Liver (tissue), 3 donors: ENCODE results near the gene FARS2.

Experiments
- ATF3 ChIP-seq: IDR thresholded peaks from 2 replicates; pipeline ENCODE4 v1.6.1; 2016; ENCODE audit warnings: antibody characterized with exemption
- CTCF ChIP-seq: fragments of 150-350 bp; IDR thresholded peaks from 2 replicates; pipeline ENCODE4 v1.5.1; 2017; ENCODE audit warnings: improper control_type of control experiment, low read depth, low read length; ENCODE audit not compliant: missing input control
- EGR1 ChIP-seq, 2 donors: IDR thresholded peaks; 2 replicates each; pipeline ENCODE4 v1.6.1; 2016 to 2018; ENCODE audit warnings: antibody characterized with exemption in 2 of 2, low read depth in 2 of 2
- GABPA ChIP-seq, 2 donors: IDR thresholded peaks in 1 of 2; conservative IDR thresholded peaks in 1 of 2; 2 replicates each; pipeline ENCODE4 v1.6.1; 2016; ENCODE audit warnings: antibody characterized with exemption in 2 of 2, mild to moderate bottlenecking in 1 of 2, moderate library complexity in 1 of 2
- HNF4A ChIP-seq, 2 donors: conservative IDR thresholded peaks; 2 replicates each; pipeline ENCODE4 v1.6.1; 2016; ENCODE audit warnings: antibody characterized with exemption in 2 of 2, mild to moderate bottlenecking in 2 of 2
- JUND ChIP-seq, 2 donors: IDR thresholded peaks; 2 replicates each; pipeline ENCODE4 v1.6.1; 2016; ENCODE audit warnings: antibody characterized with exemption in 2 of 2
- MAX ChIP-seq: IDR thresholded peaks from 2 replicates; pipeline ENCODE4 v1.6.1; 2016; ENCODE audit warnings: antibody characterized with exemption
- NR2F2 ChIP-seq: IDR thresholded peaks from 2 replicates; pipeline ENCODE4 v1.6.1; 2016; ENCODE audit warnings: antibody characterized with exemption
- RAD21 ChIP-seq, 2 donors: IDR thresholded peaks; 2 replicates each; pipeline ENCODE4 v1.6.1; 2016; ENCODE audit warnings: antibody characterized with exemption in 2 of 2, mild to moderate bottlenecking in 2 of 2
- REST ChIP-seq: IDR thresholded peaks from 2 replicates; pipeline ENCODE4 v1.6.1; 2016; ENCODE audit warnings: antibody characterized with exemption, mild to moderate bottlenecking
- RXRA ChIP-seq, 2 donors: IDR thresholded peaks; 2 replicates each; pipeline ENCODE4 v1.6.1; 2017 to 2018; ENCODE audit warnings: antibody characterized with exemption in 2 of 2, mild to moderate bottlenecking in 1 of 2
- SP1 ChIP-seq: IDR thresholded peaks from 2 replicates; pipeline ENCODE4 v1.6.1; 2018; ENCODE audit warnings: antibody characterized with exemption, mild to moderate bottlenecking
- TAF1 ChIP-seq: conservative IDR thresholded peaks from 2 replicates; pipeline ENCODE4 v1.6.1; 2016; ENCODE audit warnings: antibody characterized with exemption, mild to moderate bottlenecking
- ZBTB33 ChIP-seq: IDR thresholded peaks from 2 replicates; pipeline ENCODE4 v1.6.1; 2016; ENCODE audit warnings: antibody characterized with exemption
- donor health status: healthy.
- donor health status: healthy.

GRCh38 chr6:5271926-5272325 is 10.6 kb downstream of the FARS2 start:
- TF ChIP-seq CTCF, result no peak
- TF ChIP-seq REST, result no peak
- TF ChIP-seq MAX, result no peak
- no peak for TF ChIP-seq RAD21 (IDR thresholded peaks at IDR 0.05)
- TF ChIP-seq SP1, result no peak
- TF ChIP-seq EGR1 (IDR thresholded peaks at IDR 0.05; ENCODE audit: low read depth in 2 of 2), result no peak
- no peak for TF ChIP-seq NR2F2
- no peak for TF ChIP-seq ATF3
- TF ChIP-seq GABPA (IDR thresholded peaks at IDR 0.05 in 1 of 2, conservative IDR thresholded peaks at IDR 0.05 in 1 of 2), result no peak
- no peak for TF ChIP-seq HNF4A (conservative IDR thresholded peaks at IDR 0.05)
- no peak for TF ChIP-seq JUND (IDR thresholded peaks at IDR 0.05)
- TF ChIP-seq RXRA (IDR thresholded peaks at IDR 0.05), result no peak
- no peak for TF ChIP-seq ZBTB33
- no peak for TF ChIP-seq TAF1
